ENCODE results near the gene DBP. TPM values are rescaled to one million over a fixed set of nuclear protein-coding genes. Genes with fewer than 3 reads are reported as not detected.
A peak's percentile ranks its signal among the peaks of the same experiment; 100 is the strongest.

Gene DBP
- total and polyA plus RNA-seq, 2 of the 13 experiments (the other 11 are each of a cell fraction or from before 2014, with no cell fraction given) = 1.7 to 5.8 TPM

DNA sequence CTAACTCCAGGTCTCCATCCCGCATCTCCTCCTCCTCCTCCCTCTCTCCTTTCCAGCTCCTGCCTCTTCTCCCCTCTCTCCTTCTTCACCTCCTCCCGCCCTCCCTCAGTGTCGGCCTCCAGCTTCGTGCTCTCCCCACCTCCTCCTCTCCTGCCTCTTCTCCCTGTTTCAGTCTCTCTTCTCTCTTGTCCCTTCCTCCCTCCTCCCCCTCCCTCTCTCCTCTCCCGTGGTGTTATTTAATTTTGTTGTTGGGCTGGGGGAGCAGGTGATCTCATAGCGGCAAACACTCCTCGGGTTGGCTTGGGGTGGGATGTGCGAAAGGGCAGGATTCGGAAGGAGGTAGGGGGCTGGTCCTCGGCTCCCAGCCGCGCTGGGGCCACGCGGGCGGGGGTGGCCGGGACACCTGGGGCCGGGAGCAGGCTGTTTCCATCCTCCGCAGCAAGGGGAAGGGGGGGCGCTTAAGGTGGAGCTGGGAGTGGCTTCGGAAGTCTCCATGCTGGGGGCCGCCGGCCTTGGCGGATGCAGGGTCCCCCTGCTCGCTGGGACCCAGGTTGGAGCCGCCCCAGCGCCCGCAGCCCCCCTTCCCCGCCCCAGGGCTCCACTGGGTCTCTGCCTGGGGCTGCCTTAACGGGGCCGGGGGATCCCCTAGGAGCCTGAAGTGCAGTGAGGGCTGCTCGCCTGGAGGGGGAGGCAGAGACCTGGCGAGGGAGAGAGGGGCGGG lies 9.0 kb upstream of the DBP start, which contains the start of gene CA11 (continued):
- TF ChIP-seq, protein P1, sequence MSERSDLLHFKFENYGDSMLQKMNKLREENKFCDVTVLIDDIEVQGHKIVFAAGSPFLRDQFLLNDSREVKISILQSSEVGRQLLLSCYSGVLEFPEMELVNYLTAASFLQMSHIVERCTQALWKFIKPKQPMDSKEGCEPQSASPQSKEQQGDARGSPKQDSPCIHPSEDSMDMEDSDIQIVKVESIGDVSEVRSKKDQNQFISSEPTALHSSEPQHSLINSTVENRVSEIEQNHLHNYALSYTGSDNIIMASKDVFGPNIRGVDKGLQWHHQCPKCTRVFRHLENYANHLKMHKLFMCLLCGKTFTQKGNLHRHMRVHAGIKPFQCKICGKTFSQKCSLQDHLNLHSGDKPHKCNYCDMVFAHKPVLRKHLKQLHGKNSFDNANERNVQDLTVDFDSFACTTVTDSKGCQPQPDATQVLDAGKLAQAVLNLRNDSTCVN (CRISPR knock-in tag; IDR thresholded peaks at IDR 0.05; ENCODE audit: borderline replicate concordance) = no peak
- peak; percentile 43 for TF ChIP-seq HDAC1 (CRISPR knock-in tag; IDR thresholded peaks at IDR 0.05)
- TF ChIP-seq, protein P2, sequence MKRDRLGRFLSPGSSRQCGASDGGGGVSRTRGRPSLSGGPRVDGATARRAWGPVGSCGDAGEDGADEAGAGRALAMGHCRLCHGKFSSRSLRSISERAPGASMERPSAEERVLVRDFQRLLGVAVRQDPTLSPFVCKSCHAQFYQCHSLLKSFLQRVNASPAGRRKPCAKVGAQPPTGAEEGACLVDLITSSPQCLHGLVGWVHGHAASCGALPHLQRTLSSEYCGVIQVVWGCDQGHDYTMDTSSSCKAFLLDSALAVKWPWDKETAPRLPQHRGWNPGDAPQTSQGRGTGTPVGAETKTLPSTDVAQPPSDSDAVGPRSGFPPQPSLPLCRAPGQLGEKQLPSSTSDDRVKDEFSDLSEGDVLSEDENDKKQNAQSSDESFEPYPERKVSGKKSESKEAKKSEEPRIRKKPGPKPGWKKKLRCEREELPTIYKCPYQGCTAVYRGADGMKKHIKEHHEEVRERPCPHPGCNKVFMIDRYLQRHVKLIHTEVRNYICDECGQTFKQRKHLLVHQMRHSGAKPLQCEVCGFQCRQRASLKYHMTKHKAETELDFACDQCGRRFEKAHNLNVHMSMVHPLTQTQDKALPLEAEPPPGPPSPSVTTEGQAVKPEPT (CRISPR knock-in tag; IDR thresholded peaks at IDR 0.05; ENCODE audit: low read depth) = peak; percentile 100
- no peak for TF ChIP-seq ZNF782 (CRISPR knock-in tag; IDR thresholded peaks at IDR 0.05; ENCODE audit: borderline replicate concordance)
- TF ChIP-seq, protein P3, sequence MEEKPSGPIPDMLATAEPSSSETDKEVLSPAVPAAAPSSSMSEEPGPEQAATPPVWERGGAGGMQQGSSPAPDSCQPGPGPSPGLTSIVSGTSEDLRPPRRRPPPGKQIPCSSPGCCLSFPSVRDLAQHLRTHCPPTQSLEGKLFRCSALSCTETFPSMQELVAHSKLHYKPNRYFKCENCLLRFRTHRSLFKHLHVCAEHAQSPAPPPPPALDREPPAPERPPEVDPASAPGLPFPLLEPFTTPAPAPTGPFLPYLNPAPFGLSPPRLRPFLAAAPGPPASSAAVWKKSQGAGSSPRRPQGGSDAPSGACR (CRISPR knock-in tag; IDR thresholded peaks at IDR 0.05) = no peak
- TF ChIP-seq, protein P4, sequence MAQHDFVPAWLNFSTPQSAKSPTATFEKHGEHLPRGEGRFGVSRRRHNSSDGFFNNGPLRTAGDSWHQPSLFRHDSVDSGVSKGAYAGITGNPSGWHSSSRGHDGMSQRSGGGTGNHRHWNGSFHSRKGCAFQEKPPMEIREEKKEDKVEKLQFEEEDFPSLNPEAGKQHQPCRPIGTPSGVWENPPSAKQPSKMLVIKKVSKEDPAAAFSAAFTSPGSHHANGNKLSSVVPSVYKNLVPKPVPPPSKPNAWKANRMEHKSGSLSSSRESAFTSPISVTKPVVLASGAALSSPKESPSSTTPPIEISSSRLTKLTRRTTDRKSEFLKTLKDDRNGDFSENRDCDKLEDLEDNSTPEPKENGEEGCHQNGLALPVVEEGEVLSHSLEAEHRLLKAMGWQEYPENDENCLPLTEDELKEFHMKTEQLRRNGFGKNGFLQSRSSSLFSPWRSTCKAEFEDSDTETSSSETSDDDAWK (CRISPR knock-in tag; IDR thresholded peaks at IDR 0.05) = no peak
- 0 out of 2 replicates have a peak, but pooled peaks have one; percentile 23 for TF ChIP-seq SOX5 (CRISPR knock-in tag; IDR thresholded peaks at IDR 0.05; ENCODE audit: borderline replicate concordance)
- no peak for TF ChIP-seq ATF7-NPFF (CRISPR knock-in tag; IDR thresholded peaks at IDR 0.05; ENCODE audit: low read depth)
- TF ChIP-seq YEATS2 (CRISPR knock-in tag; IDR thresholded peaks at IDR 0.05; ENCODE audit: borderline replicate concordance) = no peak
- TF ChIP-seq, protein P5, sequence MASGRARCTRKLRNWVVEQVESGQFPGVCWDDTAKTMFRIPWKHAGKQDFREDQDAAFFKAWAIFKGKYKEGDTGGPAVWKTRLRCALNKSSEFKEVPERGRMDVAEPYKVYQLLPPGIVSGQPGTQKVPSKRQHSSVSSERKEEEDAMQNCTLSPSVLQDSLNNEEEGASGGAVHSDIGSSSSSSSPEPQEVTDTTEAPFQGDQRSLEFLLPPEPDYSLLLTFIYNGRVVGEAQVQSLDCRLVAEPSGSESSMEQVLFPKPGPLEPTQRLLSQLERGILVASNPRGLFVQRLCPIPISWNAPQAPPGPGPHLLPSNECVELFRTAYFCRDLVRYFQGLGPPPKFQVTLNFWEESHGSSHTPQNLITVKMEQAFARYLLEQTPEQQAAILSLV (CRISPR knock-in tag; IDR thresholded peaks at IDR 0.05; ENCODE audit: borderline replicate concordance) = peak; percentile 56; the same call in 1 of the 2 replicates
- TF ChIP-seq, protein P6, sequence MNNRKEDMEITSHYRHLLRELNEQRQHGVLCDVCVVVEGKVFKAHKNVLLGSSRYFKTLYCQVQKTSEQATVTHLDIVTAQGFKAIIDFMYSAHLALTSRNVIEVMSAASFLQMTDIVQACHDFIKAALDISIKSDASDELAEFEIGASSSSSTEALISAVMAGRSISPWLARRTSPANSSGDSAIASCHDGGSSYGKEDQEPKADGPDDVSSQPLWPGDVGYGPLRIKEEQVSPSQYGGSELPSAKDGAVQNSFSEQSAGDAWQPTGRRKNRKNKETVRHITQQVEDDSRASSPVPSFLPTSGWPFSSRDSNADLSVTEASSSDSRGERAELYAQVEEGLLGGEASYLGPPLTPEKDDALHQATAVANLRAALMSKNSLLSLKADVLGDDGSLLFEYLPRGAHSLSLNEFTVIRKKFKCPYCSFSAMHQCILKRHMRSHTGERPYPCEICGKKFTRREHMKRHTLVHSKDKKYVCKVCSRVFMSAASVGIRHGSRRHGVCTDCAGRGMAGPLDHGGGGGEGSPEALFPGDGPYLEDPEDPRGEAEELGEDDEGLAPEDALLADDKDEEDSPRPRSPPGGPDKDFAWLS (CRISPR knock-in tag; IDR thresholded peaks at IDR 0.05; ENCODE audit: borderline replicate concordance) = no peak
- no peak for TF ChIP-seq ZBTB1 (CRISPR knock-in tag; IDR thresholded peaks at IDR 0.05; ENCODE audit: borderline replicate concordance)
- TF ChIP-seq GTF3A (CRISPR knock-in tag; conservative IDR thresholded peaks at IDR 0.05) = no peak

All from HepG2 (cell line).